HG02678 (cell line): ENCODE data around the gene ATF7IP.

ENCODE experiments used
- ATAC-seq: cut with Tn5 transposase; IDR thresholded peaks from one replicate; pipeline ENCODE4 v1.9.1; 2021; ENCODE audit warnings: mild to moderate bottlenecking, moderate library complexity; ENCODE audit not compliant: unreplicated experiment

Gene ATF7IP

GRCh38 chr12:14473707-14474287, 108.3 kb downstream of the ATF7IP start:
- no peak for ATAC-seq

DNA sequence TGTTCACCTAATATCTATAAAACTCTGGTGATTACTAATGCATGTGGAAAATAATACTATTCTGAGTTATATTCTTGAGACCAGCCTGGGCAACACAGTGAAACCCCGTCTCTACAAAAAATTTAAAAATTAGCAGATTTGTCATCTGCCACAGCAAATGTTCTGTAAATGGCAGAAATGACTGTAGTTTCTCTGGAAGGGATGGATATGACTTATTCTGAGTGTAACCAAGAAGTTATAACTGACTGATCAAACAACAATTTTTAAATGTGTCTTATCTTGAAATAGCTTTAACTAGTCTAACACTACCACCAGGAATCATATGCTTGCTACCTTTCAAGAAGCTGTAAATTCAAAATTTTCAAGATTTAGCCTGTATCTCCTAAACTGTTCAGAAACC, 113.5 kb downstream of the ATF7IP start:
- ATAC-seq, result no peak

GRCh38 chr12:14481201-14481600, 115.7 kb downstream of the ATF7IP start:
- no peak for ATAC-seq

- ATAC-seq, result no peak
Observed at GRCh38 chr12:14482361-14482760, 116.9 kb downstream of the ATF7IP start.

GRCh38 chr12:14482886-14483285, 117.4 kb downstream of the ATF7IP start:
- no peak for ATAC-seq

DNA sequence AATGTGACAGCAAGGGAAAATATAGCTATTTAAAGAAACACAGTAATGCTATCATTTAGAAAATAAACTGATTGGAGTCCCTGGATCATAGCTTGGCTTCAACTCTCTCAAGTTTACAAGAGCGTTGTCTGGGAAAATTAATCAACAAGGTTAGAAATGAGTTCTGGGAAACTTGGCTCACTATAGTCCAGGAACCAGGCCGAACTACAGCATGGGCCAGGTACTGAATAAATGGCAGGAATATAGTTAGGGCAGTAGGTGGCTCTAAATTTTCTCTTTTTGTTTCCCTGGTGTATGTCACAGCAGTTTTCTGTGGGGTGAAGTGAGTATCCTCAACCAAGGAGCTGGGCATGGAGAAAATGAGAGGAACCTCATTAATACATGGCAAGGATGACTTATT, 129.8 kb downstream of the ATF7IP start:
- no peak for ATAC-seq

DNA sequence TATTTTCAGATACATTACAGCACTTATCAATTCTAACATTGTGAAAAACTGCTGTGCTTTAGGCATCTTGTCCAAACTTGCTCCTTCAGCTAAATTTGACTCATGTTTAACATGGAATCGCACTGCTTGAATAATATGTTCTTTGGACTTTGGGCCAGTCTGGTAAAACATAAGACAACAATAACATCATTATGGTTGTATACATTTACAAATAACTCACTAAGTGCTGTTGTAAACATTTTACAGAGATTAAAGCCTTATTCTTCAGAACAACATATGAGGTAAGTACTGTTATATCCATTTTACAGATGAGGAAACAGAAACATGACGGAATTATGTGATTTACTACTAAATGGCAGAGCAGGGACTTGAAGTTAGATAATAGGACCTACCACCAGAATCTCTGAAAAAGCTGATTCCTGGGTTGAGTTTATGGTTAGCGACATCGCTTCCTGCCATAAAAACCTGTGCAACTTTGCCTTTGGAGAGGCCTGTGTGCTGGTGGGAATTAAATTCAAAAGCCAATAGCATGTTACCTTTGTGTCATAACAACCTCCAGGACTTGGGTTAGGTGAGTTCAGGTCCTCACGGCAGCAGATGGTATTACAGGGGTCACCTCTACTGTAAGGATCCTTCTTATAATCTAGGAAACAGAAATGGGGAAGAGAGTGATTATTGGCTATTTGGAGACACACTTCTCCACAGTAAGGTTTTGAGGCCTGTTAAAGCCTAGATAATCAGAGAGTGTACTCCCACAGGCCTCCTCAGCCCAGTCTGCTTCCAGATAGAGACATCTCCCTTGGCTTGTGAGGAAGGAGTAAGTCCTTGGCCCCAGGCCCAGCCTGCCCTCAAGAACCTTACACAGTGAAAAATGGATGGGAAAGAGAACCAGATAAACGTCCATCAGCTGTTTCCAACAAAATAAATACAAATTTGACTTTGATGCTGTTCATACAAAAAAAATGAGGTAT, 140.4 kb downstream of the ATF7IP start:
- ATAC-seq, result no peak

DNA sequence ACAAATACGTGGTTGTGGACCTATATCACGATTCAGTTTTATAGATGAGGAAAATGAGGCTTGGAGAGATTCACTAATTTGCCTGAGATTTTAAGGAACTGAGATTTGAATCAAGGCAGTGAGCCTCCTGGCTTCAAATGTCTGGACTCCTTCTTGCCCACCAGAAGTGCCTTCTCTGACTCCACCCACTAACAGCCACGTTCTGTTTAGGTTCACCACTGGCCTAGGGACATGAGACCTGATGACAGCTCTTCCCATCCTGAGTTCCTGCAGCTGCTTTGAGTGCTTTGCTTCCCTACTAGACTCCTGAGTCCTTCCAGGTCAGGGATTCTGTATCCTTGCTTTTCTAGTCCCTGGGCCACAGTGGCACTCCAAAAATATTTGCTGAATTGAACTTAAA, 145.1 kb downstream of the ATF7IP start:
- no peak for ATAC-seq

- ATAC-seq, result peak; percentile 64
Observed at GRCh38 chr12:14514154-14514842, 148.8 kb downstream of the ATF7IP start.

DNA sequence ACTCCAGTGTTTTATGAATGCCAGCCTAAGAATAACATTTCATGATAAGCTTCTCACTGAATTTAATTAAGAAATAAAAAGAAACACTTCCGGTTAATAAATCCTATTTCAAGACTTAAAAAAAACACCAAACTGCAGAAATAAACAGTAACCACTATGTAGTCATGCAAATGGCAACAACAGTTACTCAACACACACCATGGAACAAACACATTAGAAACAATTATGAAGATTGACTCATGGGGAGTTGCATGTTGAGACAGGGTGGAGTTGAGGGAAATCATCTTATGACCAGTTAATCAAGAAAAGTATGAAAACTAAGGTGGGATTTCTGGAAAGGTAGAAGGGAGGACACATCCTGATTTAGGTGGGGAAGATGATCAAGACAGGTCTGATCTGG, 149.5 kb downstream of the ATF7IP start:
- ATAC-seq, result no peak

GRCh38 chr12:14521822-14522221, 156.3 kb downstream of the ATF7IP start:
- no peak for ATAC-seq

DNA sequence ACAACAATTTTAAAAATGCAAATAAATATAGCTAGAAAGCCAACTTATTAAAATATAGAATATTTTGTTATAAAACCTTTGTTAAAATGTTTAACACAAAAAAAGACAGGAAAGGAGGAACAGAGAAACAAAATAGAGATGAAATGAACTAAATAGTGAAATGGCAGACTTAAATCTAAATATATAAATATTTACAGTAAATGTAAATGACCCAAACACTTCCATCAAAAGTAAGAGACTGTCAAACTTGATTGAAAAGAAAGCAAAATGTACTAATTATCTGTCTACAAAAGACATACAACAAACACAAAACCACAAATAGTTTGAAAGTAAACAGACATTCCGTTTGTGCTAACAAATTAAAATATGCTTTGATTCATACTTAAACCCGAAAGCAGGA, 160.5 kb downstream of the ATF7IP start:
- ATAC-seq, result no peak

DNA sequence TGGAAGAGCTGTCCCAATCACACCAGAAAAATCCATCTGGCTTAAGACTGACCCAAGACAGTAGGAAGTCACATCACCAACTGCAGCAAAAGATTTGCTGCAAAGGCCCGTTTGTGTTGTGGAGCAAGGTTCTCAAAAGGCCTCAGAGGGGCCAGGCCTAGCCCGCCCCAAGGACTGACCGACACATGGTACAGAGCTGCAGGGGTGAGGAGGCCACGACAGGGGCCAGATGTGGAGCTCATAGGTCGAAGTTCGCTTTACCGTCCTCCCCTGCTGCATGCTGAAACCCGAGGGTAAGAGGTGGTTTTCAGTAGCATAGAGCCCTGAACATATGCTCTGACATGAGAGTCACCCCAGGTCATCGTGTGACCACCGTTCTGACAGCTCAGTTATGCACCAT, 166.7 kb downstream of the ATF7IP start:
- ATAC-seq, result no peak

DNA sequence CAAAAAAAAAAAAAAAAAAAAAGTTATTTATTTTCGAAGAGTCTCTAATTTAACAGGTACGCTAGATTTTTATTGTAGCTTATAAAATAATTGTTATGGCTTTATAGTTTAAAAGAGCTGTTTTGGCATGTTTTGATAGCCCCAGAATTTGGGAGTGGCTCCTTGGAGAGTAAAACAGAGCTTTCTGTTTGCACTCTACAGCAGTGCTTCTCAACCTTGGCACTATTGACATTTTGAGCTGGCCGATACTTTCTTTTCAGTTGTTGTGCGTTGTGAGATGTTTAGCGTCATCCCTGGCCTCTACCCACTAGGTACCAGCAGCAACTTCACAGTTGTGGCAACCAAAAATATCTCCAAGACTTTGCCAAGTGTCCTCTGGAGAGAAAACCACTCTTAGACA, 171.6 kb downstream of the ATF7IP start:
- ATAC-seq, result no peak

DNA sequence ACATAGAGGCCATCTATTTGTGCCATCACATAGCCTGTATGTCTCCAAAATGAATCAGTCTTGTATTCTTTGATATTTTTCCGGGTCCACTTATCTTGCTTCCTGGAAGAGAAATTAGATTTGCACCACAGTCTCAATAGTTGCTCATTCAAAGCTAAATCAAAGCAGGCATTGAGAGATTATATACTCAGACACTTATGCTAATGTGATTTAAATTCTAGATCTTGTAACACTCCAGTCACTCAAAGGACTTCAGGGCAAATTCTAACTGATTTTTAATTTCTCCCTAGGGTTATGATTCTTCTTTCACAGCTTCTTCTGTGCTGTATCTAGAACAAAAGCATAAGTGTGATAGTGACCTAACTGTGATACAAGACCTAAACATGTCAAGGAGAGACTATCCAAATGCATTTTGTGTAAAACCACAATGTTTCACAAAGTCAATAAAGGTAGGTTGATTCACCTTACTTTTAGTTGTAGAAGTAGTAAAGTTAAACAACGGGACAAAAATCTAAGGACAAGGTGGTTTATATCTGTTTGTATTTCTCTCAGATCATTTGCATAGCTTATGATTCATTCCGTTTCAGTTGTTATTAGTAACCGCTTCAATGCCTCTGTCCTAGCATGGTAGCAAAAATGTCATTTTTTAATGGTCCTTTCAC, 175.4 kb downstream of the ATF7IP start:
- peak; percentile 47 for ATAC-seq

DNA sequence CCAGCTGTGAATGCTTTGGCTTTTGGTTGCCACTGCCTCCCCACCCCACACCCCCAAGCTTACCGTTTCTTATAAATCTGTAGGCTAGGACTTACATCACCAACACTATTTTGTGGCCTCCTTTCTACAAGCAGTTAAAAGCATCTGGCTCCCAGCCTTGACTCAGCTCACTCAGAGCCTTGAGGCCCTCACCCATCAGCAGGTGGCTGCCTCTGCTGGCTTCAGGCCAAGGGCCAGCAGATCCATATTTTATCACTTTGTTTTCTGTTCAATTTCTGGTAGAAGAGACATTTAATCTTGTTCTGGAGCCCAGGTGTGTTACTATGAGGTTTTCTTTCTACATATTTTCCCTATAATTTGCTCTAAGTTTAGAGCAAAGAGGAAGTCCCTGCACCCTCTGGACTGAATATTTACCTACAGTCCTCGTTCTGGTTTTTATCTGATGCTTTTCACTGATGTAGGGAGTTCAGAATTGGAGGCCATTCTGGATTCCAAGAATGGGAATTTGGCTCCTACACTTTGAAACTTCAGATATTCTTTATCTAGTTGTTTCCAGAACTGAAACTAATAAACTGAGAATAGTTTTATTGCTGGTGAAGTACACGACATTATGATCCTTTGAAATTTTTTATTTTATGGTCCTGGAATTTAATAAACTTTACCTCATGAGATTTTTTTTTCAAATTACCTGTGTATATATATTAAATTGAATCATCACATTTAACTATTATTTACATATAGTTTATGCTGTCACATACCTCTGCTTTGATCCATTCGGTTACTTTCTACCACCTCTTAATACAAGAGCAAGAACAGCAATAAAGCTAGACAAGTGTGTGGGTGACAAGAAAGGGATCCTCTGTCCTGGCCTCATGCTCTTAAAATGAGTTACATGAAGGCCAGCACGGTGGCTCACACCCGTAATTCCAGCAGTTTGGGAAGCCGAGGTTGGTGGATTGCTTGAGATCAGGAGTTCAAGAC, 180.0 kb downstream of the ATF7IP start:
- ATAC-seq, result no peak

DNA sequence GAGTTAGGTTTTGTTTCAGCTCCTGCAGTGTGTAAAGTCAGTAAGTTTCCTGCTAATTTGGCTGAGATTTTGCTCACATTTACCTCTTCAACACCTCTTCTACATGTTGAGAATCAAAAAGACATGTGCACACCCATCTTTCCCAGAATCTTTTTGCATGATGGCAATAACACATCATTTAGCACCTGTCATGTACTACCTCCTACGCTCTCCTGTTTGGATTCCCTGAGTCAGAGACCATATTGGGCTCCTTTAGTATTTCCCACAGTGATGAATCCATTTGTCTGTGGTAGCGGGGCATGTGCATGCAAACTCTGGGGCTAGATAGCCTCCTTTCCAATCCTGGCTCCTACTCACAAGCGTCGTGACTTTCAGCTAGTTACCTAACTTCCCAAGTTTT, 182.1 kb downstream of the ATF7IP start:
- no peak for ATAC-seq

DNA sequence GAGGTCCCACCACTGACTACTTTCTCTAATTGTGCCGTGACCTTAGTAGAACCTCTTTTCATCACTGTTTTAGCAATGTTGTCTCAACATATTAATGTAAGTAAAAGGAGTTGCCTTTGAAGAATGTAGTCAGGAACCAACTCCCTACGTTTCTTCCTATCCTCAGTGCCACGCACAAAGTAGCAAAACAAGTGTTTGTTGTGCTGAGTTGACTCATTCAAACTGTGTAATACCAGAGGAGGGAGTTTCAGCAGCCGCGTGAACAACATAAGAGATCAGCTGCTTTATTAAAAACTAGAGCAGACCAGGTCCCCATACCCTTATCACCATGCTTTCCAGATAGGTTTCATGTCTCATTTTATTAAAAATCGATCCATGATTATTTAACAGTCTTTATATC, 183.1 kb downstream of the ATF7IP start:
- ATAC-seq, result no peak
